ENCODE data around the gene EIF1. TPM values are rescaled to one million over a fixed set of nuclear protein-coding genes. Genes with fewer than 3 reads are reported as not detected.
"Not testable (repeated sequence)": the region's sequence is repeated elsewhere in the genome, so short reads cannot be mapped to it uniquely, and the experiment has no call there.

EIF1 gene
- total RNA-seq, 1 donor from 2014 or later = 723 TPM

DNA sequence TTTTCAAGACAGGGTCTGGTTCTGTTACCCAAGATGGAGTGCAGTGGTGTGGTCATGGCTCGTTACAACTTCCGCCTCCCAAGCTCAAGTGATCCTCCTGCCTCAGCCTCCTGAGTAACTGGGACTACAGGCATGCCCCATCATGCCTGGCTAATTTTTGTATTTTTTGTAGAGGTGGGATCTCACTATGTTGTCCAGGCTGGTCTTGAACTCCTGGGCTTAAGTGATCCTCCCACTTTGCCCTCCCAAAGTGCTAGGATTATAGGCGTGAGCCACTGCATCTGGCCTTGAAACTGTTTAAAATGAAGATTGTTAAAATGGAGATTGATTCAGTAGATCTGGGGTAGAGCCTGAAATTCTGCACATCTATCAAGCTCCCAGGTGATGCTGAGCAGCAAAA, 12.2 kb downstream of the EIF1 start:
- DNase-seq (ENCODE audit: low spot score) = not testable (repeated sequence)

DNA sequence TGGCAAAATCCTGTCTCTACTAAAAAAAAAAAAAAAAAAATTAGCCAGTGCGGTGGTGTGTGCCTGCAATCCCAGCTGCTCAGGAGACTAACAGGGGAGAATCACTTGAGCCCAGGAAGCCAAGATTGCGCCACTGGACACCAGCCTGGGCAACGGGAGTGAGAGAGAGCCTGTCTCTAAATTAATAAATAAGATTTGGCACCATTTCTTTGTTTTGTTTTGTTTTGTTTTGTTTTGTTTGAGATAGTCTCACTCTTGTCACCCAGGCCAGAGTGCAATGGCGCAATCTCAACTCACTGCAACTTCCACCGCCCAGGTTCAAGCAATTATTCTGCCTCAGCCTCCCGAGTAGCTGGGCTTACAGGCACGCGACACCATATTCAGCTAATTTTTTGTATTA, 14.0 kb downstream of the EIF1 start:
- no peak for DNase-seq (ENCODE audit: low spot score)

GRCh38 chr17:41705271-41705991, 16.7 kb downstream of the EIF1 start:
- no peak for DNase-seq (ENCODE audit: low spot score)

DNA sequence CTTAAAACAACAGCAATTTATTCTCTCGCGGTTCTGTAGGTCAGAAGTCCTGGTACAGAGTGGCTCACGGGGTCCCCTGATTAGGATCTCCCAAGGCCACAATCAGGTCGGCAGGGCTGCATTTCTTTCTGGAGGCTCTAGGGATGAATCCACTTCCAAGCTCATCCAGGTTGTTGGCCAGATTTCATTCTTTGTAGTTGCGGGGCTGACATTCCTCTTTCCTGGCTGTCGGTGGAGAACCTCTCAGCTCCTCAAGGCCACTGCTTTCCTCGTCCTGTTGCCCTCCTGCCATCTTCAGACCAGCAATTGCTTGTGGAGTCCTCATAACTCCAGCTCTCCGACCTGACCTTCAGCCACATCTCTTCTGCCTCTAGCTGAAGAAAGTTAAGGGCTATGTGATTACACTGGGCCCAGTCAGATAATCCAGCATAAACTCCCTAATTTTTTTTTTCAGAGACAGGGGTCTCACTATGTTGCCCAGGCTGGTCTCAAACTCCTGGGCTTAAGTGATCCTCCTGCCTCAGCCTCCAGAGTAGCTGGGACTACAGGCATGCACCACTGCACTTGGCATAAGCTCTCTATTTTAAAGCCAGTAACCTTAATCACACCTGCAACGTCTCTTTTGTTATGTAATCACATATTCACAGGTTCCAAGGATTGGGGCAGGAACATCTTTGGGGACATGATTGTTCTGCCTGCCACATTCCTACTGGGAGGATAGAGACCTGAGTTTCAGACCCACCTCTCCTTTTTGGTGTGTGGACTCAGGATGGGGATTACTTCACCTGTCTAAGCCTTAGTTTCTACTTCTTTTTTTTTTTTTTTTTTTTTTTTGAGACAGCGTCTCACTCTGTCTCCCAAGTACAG, 19.4 kb downstream of the EIF1 start:
- DNase-seq (ENCODE audit: low spot score) = no peak

GRCh38 chr17:41710472-41711090, 21.9 kb downstream of the EIF1 start:
- DNase-seq (ENCODE audit: low spot score) = no peak

- no peak for DNase-seq (ENCODE audit: low spot score)
Observed at GRCh38 chr17:41711669-41712400, 23.1 kb downstream of the EIF1 start, which contains the start of gene GAST. Gene GAST, plus strand, starts transcription at chr17:41712331. Its CDS starts 3,106 bp downstream, at chr17:41715437.

DNA sequence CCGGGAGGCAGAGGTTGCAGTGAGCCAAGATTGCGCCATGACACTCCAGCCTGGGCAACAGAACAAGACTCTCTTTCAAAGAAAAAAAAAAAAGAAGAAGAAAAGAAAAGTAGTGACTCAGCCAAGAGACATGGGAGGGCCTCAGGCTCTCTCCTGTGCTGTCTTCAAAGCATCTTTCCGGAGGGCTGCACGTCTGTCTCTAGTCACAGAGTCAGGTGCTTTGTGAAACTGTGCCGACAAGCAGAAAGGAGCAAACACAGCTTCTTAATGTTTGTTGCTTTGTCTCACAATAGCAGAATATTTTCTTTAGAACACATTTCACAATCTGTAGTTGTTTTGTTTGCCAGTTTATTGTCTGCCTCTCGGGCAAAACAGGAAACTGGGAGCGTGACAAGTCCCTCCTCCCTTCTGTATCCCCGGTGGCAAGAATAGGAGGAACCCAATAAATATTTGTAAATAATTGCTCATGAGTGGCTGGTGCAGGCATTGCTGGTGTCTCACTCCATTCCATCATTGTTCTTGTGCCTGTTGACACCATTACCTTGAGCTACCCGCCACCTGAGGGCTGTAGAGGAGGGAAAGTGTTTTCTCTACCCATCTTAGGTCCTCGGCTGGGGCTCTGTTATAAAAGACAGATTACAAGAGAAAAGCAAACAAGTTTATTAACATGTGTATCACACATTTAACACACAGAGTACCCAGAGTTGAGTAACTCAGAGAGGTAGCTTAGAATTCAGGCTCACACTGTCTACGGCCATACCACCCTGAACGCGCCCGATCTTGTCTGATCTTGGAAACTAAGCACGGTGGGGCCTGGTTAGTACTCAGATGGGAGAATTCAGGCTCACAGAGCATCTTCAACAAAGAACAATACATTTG, 29.0 kb downstream of the EIF1 start:
- DNase-seq (ENCODE audit: low spot score) = no peak

DNA sequence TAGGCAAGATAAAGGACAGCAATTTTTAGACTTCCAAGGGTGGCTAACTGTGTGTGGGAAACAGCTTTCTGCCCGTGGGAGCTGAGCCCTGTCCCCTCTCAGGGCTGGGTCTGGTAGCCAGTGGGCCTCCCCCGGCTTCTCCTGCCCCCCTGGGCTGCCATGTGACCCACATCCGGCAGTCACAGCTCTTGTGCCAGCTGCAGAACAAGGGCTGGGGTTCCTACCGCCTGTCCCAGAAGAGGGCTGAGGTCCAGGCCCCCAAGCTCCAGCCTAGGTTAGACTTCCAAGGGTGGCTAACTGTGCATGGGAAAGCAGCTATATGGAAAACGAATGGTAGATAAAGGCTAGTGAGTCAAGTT, 29.6 kb downstream of the EIF1 start:
- no peak for DNase-seq (ENCODE audit: low spot score)

GRCh38 chr17:41722231-41722630, 33.5 kb downstream of the EIF1 start:
- DNase-seq (ENCODE audit: low spot score) = no peak

- DNase-seq (ENCODE audit: low spot score) = no peak
Observed at GRCh38 chr17:41723801-41724475, 35.3 kb downstream of the EIF1 start.

DNA sequence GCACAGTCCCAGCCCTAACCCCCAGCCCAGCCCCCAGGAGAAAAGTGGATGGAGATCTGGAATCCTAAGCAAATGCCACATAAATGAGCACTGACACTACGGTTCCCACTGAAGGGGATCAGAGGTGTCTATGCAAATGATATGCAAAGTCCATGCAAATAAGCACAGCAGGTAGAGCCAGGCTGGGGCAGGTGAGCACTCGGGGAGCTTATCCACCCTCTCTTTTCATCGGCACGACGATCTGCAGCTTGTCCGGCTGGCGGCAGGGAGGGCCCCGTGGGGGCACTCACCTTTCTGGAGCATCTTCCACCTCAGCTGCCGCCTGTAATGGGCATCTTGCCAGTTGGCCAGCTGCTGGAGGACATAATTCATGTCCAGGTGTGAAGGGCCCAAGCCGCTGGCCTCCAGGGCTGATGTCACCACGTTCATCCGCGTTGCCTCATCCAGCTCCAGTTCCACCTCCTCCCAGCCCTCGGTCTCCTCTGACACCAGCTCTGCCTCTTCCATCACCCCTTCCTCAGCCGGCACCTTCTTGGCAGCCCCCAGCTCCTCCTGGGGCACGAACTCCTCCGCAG, 35.9 kb downstream of the EIF1 start:
- no peak for DNase-seq (ENCODE audit: low spot score)

DNA sequence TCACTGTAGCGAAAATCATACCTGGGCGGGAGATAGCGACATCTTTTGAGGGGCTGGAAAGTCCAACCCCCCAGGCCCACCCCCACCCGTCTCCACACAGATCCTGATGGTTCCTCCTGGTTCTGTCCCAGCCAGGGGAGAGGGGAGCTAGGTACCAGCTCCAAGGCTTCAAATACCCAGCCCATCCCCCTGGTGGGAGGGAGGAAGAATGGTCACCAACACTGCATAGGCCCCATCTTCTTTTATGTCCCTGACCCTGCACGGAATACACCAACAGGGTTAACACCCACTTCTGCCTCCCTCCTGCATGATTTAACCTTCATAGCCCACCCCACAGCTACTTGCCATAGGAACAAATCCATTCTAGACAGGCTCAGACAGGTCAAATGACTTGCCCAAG, 36.4 kb downstream of the EIF1 start:
- no peak for DNase-seq (ENCODE audit: low spot score)

DNA sequence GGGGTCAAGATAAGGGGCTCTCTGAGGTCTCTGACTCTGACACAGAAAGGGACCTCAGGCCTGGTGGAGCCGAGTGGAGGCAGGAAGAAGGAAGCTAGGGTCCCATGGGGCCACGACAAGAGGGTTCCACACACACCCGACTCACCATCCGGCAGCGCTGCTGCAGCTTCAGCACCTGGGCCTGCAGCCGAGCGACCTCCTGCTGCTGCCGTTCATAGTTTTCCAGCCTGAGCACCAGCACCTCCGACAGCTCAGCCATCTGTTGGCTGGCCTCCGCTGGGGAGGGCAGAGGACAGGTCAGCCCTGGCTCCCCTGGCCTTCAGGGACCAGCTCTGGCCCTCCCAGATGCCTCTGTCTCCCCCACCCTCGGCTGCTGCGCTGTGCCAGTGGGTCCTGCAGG, 39.4 kb downstream of the EIF1 start:
- DNase-seq (ENCODE audit: low spot score) = no peak

GRCh38 chr17:41730479-41730878, 41.8 kb downstream of the EIF1 start:
- no peak for DNase-seq (ENCODE audit: low spot score)

DNA sequence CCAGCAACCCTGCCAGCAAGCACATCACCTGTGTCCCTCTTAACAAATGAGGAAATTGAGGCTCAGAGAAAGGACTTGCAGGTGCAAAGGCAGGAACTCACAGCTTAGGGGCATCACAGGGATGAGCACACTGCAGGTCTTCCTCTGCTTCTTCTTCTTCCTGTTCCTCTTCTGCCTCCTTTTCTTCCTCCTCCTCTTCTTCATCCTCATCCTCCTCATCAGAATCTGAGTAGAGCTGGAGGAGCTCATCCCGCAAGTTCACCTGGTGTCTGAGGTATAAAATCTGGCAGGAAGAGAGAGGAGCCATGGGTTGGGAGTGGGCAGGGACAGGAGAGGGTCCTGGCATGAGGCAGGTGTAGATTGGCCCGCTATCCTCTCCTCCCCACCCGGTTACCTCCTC, 43.2 kb downstream of the EIF1 start:
- DNase-seq (ENCODE audit: low spot score) = no peak

GRCh38 chr17:41733348-41734138, 44.9 kb downstream of the EIF1 start:
- no peak for DNase-seq (ENCODE audit: low spot score)

GRCh38 chr17:41734139-41734948, 45.7 kb downstream of the EIF1 start, which contains the start of gene HAP1:
Gene HAP1, minus strand, starts transcription at chr17:41734643. Its CDS starts 9 bp downstream, at chr17:41734634.
- no peak for DNase-seq (ENCODE audit: low spot score)

DNA sequence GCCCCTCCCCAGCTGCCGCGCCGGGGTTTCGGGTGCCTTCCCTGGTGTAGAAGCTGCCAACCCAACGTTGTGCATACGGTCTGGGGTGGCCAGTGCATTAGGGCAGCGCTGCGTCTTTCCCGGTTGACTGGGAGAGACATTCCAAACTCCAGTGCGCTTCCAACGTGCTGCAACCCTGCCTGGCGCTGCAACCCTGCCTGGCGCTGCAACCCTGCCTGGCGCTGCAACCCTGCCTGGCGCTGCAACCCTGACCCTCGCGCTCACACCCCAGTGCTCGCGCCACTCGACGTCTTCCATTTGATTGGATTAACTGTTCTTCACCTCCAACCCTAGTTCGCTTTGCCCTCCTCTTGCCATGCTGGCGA, 46.2 kb downstream of the EIF1 start:
- DNase-seq (ENCODE audit: low spot score) = no peak
